ENCODE data around the gene COL5A1. TPM values are rescaled to one million over a fixed set of nuclear protein-coding genes. Genes with fewer than 3 reads are reported as not detected.

COL5A1 gene
- total RNA-seq, 1 donor = 188 TPM

GRCh38 chr9:134868751-134869553 lies 227.3 kb downstream of the COL5A1 start:
- DNase-seq (ENCODE audit: low read depth) = no peak
- H3K4me3 ChIP-seq (ENCODE audit: low read depth, low read length) = no peak overlapping the region
- TF ChIP-seq CTCF (IDR thresholded peaks at IDR 0.05; ENCODE audit: insufficient read depth, low read length) = no peak

- TF ChIP-seq CTCF (IDR thresholded peaks at IDR 0.05; ENCODE audit: insufficient read depth, low read length) = no peak
- DNase-seq (ENCODE audit: low read depth) = no peak
Measured at GRCh38 chr9:134869554-134870300, 228.1 kb downstream of the COL5A1 start.

GRCh38 chr9:134870301-134870694 lies 228.7 kb downstream of the COL5A1 start:
- DNase-seq (ENCODE audit: low read depth) = no peak
- no peak for TF ChIP-seq CTCF (IDR thresholded peaks at IDR 0.05; ENCODE audit: insufficient read depth, low read length)
- H3K4me3 ChIP-seq (ENCODE audit: low read depth, low read length) = no peak overlapping the region

More at GRCh38 chr9:134869554-134870300, 228.1 kb downstream of the COL5A1 start:
- H3K4me3 ChIP-seq (ENCODE audit: low read depth, low read length) = no peak overlapping the region

GRCh38 chr9:134870746-134871662 lies 229.4 kb downstream of the COL5A1 start:
- DNase-seq (ENCODE audit: low read depth) = no peak
- no peak overlapping the region for H3K4me3 ChIP-seq (ENCODE audit: low read depth, low read length)
- TF ChIP-seq CTCF (IDR thresholded peaks at IDR 0.05; ENCODE audit: insufficient read depth, low read length) = no peak

GRCh38 chr9:134871697-134872340 lies 230.2 kb downstream of the COL5A1 start:
- no peak overlapping the region for H3K4me3 ChIP-seq (ENCODE audit: low read depth, low read length)
- no peak for DNase-seq (ENCODE audit: low read depth)
- TF ChIP-seq CTCF (IDR thresholded peaks at IDR 0.05; ENCODE audit: insufficient read depth, low read length) = no peak
